Tracheal epithelial cell (primary cell): ENCODE results near the gene PLA2G10. TPM values are rescaled to one million over a fixed set of nuclear protein-coding genes. Genes with fewer than 3 reads are reported as not detected.

Experiments used
- total RNA-seq: library from RNA; depleted of rRNA; stranded (reverse); fragments of >200 nt; gene quantifications from 2 replicates; pipeline ENCODE4 v1.2.1, GENCODE V29; 2014

PLA2G10 gene
- 0.64 TPM in 1 of 2 replicates, not detected in the other for total RNA-seq

GRCh38 chr16:14694129-14694528, at the start of gene PLA2G10:
PLA2G10 (minus strand) TSS chr16:14694308; CDS start chr16:14694229, 79 bp downstream.

GRCh38 chr16:14742273-14743128, 48.4 kb upstream of the PLA2G10 start, which contains the start of gene NPIPA2:
NPIPA2 (plus strand) TSS chr16:14742533; CDS start chr16:14748066, 5,533 bp downstream.

GRCh38 chr16:14703156-14704011, 9.3 kb upstream of the PLA2G10 start, which contains the start of gene NPIPA3:
NPIPA3 (plus strand) TSS chr16:14703411; CDS start chr16:14708944, 5,533 bp downstream.

GRCh38 chr16:14632693-14633569, 61.2 kb downstream of the PLA2G10 start, which contains the start of gene BFAR:
BFAR (plus strand) TSS chr16:14632951; CDS start chr16:14644347, 11,396 bp downstream.

GRCh38 chr16:14629919-14630619, 64.0 kb downstream of the PLA2G10 start, which contains the start of gene PARN:
PARN (minus strand) TSS chr16:14630260; CDS start chr16:14630125, 135 bp downstream.

Other genes starting within 250 kb of the PLA2G10 start
- 21.4 and 36.0 TPM in 2 replicates for gene PARN, start 64.0 kb downstream of the PLA2G10 start, total RNA-seq
- 98.8 and 129 TPM in 2 replicates for gene BFAR, start 61.4 kb downstream of the PLA2G10 start, total RNA-seq
- 0.48 TPM in 1 of 2 replicates, not detected in the other for gene NPIPA3, start 9.1 kb upstream of the PLA2G10 start, total RNA-seq
- 0.48 TPM in 1 of 2 replicates, not detected in the other for gene NPIPA2, start 48.2 kb upstream of the PLA2G10 start, total RNA-seq
- gene NOMO1, start 139.4 kb upstream of the PLA2G10 start, total RNA-seq = 72.8 and 112 TPM in 2 replicates
- gene NPIPA1, start 243.1 kb upstream of the PLA2G10 start, total RNA-seq = 30.6 and 31.1 TPM in 2 replicates